NT2/D1 (cell line): ENCODE data around the gene ELMO1.

Experiments used
- SUZ12 ChIP-seq: IDR thresholded peaks from 2 replicates; pipeline ENCODE4 v1.6.1; 2011; ENCODE audit not compliant: insufficient read length, insufficient read depth; ENCODE audit errors: extremely low read depth
- YY1 ChIP-seq: IDR thresholded peaks from 2 replicates; pipeline ENCODE4 v1.6.1; 2011; ENCODE audit not compliant: insufficient read length, insufficient read depth

- TF ChIP-seq SUZ12 = no peak
- TF ChIP-seq YY1 = no peak
These were observed 559.5 kb downstream of the ELMO1 start for GRCh38 chr7:36889182-36889581.
